T-helper 2 cell (primary cell): ENCODE measurements around the gene TENM4.

Source experiments
- DNase-seq, 5 experiments: peaks; one replicate each; pipeline versions ENCODE4 v3.0.0 to v3.0.0-alpha.2; 2012 to 2022

Gene TENM4

GRCh38 chr11:78869293-78869692, 571.5 kb downstream of the TENM4 start:
- DNase-seq = no peak

DNA sequence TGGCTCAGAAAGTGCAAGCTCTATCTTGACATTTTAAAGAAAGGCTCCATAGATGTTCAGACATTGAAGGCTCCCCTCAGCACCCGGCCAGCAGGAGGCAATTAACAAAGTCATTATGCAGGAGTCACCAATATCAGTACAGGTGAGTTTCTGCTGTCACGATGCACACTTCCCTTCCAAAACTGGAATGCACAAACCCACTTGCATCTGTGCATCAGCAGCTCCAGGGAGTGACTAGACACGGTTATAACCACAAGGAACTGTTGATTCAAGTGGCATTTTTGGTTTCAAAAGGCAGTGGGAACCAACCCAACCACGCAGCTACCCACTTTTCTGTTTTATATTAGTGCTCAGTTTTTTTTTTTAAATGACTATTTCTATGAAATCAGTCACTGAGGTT, 572.3 kb downstream of the TENM4 start:
- DNase-seq = no peak

- peak in 1 of 5 experiments; percentile 5 for DNase-seq
These were observed 580.0 kb downstream of the TENM4 start for GRCh38 chr11:78860720-78861422.

GRCh38 chr11:78857688-78858087, 583.1 kb downstream of the TENM4 start:
- DNase-seq = no peak

DNA sequence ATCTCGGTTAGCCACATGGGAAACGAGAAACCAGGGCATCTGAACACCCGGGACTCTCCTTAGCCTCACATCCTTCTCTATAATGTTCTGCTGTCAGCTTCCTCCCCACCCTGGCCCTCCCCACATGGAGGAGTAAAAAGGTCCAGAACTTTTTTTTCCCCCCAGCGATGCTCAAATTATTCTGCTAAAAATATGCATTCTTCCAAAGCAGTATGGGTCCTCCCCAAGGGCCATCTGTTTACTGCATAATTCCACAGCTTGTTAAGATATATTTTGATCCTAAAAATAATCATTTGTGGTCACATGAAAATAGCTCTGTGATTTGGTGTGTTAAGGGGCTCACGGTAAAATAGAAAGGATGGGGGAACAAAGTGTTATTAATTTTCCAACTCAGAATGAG, 584.6 kb downstream of the TENM4 start:
- DNase-seq = no peak

GRCh38 chr11:78855116-78855515, 585.7 kb downstream of the TENM4 start:
- no peak for DNase-seq

DNA sequence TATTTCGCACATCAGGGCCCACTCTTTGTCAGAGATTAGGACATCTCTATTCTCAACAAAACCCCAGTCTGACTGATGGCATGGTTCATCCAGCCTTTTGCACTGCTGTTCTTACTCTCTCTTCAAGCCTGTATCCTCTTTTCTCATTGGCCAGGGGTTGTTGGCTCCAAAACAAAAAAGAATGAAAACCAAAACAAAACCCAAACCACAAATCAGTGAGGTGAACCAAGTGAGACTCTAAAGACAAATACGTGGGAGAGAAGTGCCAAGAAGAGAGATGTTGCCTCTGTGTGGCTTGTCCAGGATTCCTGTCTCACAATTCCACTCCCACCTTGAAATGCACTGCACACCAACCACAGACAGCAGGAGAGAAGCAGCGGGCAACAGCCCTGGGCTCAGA, 587.3 kb downstream of the TENM4 start:
- no peak for DNase-seq

- DNase-seq = no peak
These were observed 588.8 kb downstream of the TENM4 start for GRCh38 chr11:78851878-78852586.

DNA sequence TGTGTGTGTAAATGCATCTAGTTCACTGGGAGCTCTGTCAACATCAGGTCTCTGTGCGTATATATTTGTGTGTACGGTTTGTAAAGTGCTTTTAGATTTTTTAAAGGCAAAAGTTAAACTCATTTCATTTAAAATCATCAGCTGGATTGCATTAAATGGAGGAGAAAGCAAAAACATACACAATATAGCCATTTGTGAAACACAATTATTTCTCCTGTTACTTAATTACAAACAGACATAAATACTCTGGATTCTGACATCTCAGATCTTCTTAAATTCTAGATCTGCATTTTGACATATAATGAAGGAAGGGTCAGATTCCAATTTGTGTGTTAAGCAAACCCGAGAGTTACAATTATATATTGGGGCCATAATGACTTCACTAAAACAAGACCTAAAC, 590.8 kb downstream of the TENM4 start:
- DNase-seq = no peak

DNA sequence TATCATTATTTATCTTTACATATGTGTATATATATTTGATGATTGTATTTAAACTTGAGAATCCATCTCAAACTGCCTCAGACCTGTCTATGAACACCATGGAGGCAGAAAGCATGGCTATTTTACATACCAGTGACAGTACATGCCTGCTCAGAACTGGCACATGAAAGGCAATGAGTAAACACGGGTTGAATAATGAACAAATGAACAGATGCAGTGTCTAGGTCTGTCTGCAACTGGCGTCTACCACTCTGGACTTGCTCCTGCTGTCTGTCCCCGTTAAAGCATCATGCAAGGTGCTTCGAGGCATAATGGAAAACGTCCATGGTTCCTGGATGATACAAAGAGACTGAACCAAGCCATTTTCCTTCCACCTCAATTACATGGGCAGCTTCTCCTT, 594.6 kb downstream of the TENM4 start:
- DNase-seq = no peak

- DNase-seq = no peak
These were observed 595.3 kb downstream of the TENM4 start for GRCh38 chr11:78845496-78845895.

- DNase-seq = no peak
These were observed 599.3 kb downstream of the TENM4 start for GRCh38 chr11:78841456-78842060.

- DNase-seq = no peak
These were observed 600.2 kb downstream of the TENM4 start for GRCh38 chr11:78840623-78841022.

DNA sequence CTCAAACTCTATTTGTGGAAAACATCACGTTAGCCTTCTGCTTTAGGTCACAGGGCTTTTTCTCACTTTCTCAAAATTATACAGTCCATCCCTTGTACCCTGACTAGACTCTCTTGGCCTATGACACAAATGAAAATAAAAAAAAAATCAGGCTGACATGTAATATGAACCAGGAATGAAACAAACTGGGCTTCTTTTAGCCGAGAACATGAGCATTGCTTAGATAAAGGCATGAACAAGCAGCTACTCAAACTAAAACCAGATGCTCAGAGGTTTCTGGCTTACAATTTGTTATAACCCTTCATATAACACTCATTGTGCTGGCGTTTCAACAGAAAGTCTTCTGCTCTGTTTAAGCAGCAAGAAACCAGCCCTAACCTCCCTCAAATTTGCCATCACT, 600.6 kb downstream of the TENM4 start:
- no peak for DNase-seq

DNA sequence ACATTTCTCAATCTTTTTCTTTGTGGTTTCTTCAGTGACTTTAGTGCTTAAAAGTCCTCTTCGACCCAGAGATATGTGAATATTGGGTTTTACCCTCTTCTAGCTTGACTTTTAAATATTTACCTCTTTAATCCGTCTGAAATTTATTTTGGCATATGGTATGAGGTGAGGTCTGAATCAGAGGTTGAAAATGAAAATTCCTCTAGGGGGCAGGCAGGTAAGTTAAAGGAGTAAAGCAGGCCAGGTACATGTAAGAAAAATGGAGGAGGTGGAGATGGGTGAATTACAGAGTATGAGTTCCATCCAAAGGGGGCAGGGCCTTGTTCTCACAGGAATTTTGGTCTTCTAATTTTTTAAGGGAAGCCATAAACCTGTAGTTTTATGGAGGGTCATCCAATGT, 602.4 kb downstream of the TENM4 start:
- no peak for DNase-seq

- no peak for DNase-seq
These were observed 605.2 kb downstream of the TENM4 start for GRCh38 chr11:78835646-78836045.

- no peak for DNase-seq
These were observed 605.9 kb downstream of the TENM4 start for GRCh38 chr11:78834886-78835285.

GRCh38 chr11:78833237-78833636, 607.6 kb downstream of the TENM4 start:
- DNase-seq = no peak

GRCh38 chr11:78832226-78832947, 608.4 kb downstream of the TENM4 start:
- no peak for DNase-seq

GRCh38 chr11:78831571-78831970, 609.3 kb downstream of the TENM4 start:
- no peak for DNase-seq

DNA sequence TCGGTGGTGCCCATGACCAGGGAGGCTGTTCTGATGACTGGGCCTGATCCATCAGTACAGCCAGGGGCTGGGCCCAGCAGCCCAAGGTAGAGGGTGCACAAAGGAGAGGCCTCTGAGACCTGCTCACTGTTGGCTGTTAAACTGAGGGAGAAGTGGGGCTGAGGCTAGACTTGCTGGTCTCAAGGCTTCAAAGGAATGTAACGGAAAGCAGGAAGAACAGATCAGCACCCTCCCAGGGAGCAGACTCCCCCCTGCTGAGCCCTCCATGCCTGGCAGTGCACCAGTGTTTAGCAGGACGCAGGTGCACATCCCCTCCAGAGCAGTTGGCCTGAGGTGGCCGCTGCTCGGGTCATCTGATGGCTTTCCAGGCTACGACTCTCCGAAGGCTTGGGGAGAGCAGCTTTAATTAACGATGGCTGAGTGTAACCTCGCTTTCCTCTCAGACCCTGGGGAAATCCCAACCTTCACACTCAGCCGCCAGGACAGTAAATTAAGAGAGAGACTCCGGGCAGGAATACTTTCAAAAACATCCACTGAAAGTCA, 610.5 kb downstream of the TENM4 start:
- no peak for DNase-seq

GRCh38 chr11:78829146-78829545, 611.7 kb downstream of the TENM4 start:
- no peak for DNase-seq

GRCh38 chr11:78828676-78829075, 612.2 kb downstream of the TENM4 start:
- DNase-seq = no peak
